GDM1 (cell line): ENCODE measurements around the gene OSBPL8.
"Not testable (repeated sequence)": the region's sequence is repeated elsewhere in the genome, so short reads cannot be mapped to it uniquely, and the experiment has no call there.

Source experiments
- DNase-seq: peaks from one replicate; lab custom pipeline; 2025; lab: John Stamatoyannopoulos, UW

OSBPL8 gene

GRCh38 chr12:76420222-76420621 lies 139.3 kb downstream of the OSBPL8 start:
- DNase-seq: no peak

- no peak for DNase-seq
Measured at GRCh38 chr12:76417116-76417515, 142.5 kb downstream of the OSBPL8 start.

GRCh38 chr12:76413121-76413520 lies 146.4 kb downstream of the OSBPL8 start:
- no peak for DNase-seq

- DNase-seq: no peak
Measured at GRCh38 chr12:76410781-76411180, 148.8 kb downstream of the OSBPL8 start.

GRCh38 chr12:76410371-76410770 lies 149.2 kb downstream of the OSBPL8 start:
- no peak for DNase-seq

GRCh38 chr12:76409074-76409473 lies 150.5 kb downstream of the OSBPL8 start:
- no peak for DNase-seq

GRCh38 chr12:76407710-76408109 lies 151.9 kb downstream of the OSBPL8 start:
- DNase-seq: no peak

GRCh38 chr12:76402259-76402658 lies 157.3 kb downstream of the OSBPL8 start:
- DNase-seq: no peak

GRCh38 chr12:76400136-76400535 lies 159.4 kb downstream of the OSBPL8 start:
- DNase-seq: no peak

GRCh38 chr12:76399040-76399439 lies 160.5 kb downstream of the OSBPL8 start:
- DNase-seq: no peak

- DNase-seq: no peak
Measured at GRCh38 chr12:76398106-76398505, 161.5 kb downstream of the OSBPL8 start.

GRCh38 chr12:76391461-76391860 lies 168.1 kb downstream of the OSBPL8 start:
- DNase-seq: no peak

GRCh38 chr12:76387614-76388013 lies 172.0 kb downstream of the OSBPL8 start:
- no peak for DNase-seq

GRCh38 chr12:76384560-76384959 lies 175.0 kb downstream of the OSBPL8 start:
- DNase-seq: no peak

- no peak for DNase-seq
Measured at GRCh38 chr12:76383988-76384387, 175.6 kb downstream of the OSBPL8 start.

GRCh38 chr12:76379261-76379660 lies 180.3 kb downstream of the OSBPL8 start:
- DNase-seq: no peak

GRCh38 chr12:76376876-76377275 lies 182.7 kb downstream of the OSBPL8 start:
- DNase-seq: not testable (repeated sequence)

- DNase-seq: no peak
Measured at GRCh38 chr12:76375939-76376338, 183.6 kb downstream of the OSBPL8 start.

GRCh38 chr12:76375470-76375869 lies 184.1 kb downstream of the OSBPL8 start:
- no peak for DNase-seq

GRCh38 chr12:76374386-76375020 lies 185.1 kb downstream of the OSBPL8 start:
- no peak for DNase-seq

GRCh38 chr12:76368230-76368629 lies 191.3 kb downstream of the OSBPL8 start:
- DNase-seq: no peak

- DNase-seq: no peak
Measured at GRCh38 chr12:76366163-76366562, 193.4 kb downstream of the OSBPL8 start.

GRCh38 chr12:76364131-76364530 lies 195.4 kb downstream of the OSBPL8 start:
- not testable (repeated sequence) for DNase-seq

- no peak for DNase-seq
Measured at GRCh38 chr12:76360316-76360715, 199.3 kb downstream of the OSBPL8 start.
